RPMI7951 (cell line): ENCODE measurements around the gene ABCC4. TPM values are rescaled to one million over a fixed set of nuclear protein-coding genes. Genes with fewer than 3 reads are reported as not detected.
A peak's percentile ranks its signal among the peaks of the same experiment; 100 is the strongest.
"Not testable (repeated sequence)": the region's sequence is repeated elsewhere in the genome, so short reads cannot be mapped to it uniquely, and the experiment has no call there.

Experiments used
- DNase-seq: peaks from one replicate; pipeline ENCODE4 v3.0.0-alpha.2; 2012; ENCODE audit warnings: low read depth
- total RNA-seq: library from RNA; depleted of rRNA; stranded (reverse); fragments of >200 nt; shearing (Covaris generic); gene quantifications from 2 replicates; pipeline ENCODE4 v1.2.3, GENCODE V29; 2014

ABCC4 gene
- total RNA-seq, 1 experiment from 2014 or later: 6.7 TPM

DNA sequence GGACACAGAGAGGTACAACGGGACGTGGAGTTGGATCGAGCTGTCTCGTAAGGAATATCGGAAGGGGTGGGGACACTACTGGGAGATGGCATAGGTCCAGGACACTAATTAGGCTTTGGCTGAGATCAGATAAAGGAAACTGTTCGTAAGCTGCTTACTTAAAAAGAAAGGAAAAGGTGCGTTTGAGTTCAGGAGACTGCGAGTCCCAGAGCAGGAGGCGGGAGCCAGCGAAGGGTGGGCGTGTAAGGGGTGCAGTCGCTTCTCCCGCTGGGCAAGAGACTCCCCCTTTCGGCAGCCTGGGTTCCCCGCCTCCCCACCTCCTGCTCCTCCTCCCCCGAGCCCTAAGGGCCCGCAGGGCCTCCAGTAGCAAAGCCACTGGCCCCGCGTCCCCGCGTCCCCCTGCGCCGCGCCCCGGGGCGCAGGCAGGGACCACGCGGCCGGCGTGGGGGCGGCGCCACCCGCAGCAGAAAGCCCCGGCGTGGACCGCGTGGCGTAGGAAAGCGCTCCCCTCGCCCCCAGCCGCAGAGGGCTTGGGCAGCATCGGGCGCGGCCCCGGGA is 547 bp downstream of the ABCC4 start:
- DNase-seq: peak; percentile 47

DNA sequence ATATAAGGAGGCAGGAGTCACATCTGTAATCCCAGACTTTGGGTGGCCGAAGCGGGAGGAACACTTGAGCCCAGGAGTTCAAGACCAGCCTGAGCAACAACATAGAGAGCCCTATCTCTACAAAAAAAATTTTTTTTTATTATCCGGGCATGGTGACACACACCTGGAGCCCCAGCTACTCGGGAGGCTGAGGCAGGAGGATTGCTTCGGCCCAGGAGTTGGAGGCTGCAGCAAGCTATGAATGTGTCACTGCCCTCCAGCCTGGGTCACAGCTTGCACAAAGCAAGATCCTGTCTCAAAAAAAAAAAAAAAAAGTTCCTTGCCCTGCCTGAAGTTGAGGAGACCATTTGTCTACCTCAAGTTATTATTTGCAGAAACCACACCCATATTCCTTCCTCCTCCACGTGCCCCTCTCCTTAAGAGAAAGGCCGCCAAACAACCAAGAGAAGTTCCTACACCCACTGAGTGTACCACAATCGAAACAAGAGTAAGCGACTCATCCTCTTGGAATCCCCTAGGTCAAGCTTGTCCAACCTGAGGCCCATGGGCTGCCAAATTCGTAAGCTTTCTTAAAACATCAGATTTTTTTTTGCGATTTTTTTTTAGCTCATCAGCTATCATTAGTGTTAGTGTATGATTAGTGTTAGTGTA is 2.2 kb downstream of the ABCC4 start:
- peak; percentile 66 for DNase-seq

DNA sequence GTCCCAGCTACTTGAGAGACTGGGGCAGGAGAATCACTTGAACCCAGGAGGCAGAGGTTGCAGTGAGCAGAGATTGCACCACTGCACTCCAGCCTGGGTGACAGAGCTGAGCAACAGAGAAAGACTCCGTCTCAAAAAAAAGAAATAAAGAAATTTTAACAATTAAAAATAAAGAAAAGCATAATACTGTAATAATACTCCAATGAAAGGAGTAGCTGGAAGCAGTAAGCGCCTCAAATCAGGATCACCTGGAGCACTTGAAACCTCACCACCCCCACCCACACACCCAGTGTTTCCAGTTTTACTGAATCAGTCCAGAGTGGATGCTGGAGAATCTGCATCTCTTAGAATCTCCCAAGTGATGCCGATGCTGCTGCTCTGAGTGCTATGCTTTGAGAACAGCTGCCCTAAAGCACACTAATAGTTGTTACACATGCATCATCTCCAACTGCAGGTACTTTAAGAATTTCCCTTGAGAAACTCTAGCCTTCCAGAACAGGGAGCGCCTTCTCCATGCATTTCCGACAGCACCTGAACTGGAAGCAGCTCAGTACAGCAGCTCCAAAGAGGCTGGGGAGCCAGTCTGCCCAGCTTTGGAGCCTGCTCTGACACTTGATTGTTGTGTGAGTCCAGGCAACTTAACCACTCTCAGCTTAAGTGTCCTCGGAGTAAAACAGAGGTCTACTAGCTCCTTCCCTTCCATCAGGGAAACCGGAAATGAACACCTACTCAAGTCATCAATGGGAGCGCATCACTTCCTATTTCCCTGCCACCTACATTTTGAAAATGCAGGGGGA is 2.9 kb downstream of the ABCC4 start:
- no peak for DNase-seq

DNA sequence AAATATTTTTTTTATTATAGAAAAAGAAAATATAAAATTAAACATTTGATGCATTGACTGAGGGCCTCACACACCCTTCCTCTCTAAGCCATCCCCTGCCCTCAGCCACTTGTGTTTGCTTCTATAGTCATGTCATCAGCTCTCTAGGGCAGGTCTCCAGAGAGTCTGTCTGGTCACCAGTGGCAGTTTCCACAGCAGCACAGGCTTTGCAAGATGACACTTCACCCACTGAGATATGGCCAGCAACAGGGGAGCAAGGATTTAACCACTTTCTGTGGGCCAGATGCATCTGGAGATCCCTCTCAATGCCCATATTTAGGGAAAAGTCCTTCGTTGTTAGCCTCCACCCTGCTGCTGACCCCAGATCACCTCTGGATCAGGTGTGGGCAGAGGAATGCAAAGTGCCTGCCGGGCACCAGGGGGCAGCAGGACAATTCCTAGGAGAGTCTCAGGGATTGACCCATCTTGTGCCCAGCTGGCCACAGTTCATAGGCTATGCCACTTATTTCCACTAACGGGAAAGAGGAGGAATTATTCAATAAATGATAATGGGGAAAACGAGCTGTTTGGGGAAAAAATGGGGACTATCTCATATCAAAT is 4.8 kb downstream of the ABCC4 start:
- DNase-seq: peak; percentile 34

DNA sequence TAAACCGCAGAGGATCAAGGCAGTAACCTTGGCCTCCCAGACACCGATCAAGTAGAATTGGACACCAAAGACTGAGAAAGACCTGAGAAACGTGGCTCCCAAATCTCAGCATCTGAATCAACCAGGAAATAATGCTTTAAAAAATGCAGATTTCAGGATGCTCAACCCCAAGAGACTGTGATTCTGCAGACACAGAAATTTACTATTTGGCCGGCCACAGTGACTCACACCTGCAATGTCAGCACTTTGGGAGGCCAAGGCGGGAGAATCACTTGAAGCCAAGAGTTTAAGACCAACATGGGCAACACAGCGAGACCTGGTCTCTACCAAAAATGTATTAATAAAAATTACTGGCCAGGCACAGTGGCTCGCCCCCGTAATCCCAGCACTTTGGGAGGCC is 6.2 kb downstream of the ABCC4 start:
- DNase-seq: no peak

DNA sequence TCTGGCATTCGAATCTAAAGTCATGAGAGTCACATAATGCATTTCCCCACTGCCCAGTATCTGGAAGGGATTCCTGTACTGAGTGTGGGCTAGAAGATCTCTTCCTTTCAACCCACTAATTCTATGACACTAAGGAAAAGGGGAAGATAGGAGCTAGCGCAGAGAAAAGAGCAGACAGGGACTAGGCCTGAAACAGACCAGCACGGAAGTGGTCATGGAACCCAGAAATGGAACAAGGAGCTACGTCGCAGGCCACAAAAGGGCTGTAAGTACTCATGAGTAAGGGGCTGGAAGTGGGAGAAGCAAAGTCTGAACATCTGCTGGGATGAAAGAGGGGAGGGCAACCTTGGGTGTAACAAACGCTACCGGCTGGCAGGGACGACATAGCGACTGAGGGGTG is 8.6 kb downstream of the ABCC4 start:
- no peak for DNase-seq

DNA sequence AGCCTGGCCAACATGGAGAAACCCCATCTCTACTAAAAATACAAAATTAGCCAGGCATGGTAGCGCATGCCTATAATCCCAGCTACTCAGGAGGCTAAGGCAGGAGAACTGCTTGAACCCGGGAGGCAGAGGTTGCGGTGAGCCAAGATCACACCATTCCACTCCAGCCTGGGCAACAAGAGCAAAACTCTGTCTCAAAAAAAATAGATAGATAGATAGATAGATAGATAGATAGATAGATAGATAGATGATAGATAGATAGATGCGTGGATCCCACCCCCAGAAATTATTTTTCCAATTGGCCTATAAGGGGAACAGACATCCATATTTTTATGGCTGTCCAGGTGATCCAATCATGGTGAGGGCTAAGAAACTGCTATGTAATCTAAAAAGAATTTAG is 11.3 kb downstream of the ABCC4 start:
- DNase-seq: not testable (repeated sequence)

DNA sequence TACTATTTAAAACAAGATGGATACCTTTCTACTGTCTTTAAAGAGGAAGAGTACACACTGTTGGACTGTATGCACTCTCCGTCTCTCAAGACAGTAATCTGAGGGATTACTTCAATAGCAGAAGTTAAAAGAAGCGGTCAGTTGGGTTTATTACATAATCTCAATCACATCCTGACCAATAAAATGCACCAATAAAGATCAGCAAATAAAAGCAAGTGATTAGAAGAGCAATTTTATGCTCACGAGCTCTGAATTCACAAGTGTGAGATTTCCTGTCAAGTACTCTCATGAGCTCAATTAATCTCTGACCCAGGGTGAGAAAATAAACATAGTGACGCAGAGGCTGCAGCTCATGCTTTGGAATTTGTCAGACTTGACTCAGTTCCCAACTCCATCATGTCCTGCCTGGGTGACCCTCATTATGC is 12.2 kb downstream of the ABCC4 start:
- no peak for DNase-seq

DNA sequence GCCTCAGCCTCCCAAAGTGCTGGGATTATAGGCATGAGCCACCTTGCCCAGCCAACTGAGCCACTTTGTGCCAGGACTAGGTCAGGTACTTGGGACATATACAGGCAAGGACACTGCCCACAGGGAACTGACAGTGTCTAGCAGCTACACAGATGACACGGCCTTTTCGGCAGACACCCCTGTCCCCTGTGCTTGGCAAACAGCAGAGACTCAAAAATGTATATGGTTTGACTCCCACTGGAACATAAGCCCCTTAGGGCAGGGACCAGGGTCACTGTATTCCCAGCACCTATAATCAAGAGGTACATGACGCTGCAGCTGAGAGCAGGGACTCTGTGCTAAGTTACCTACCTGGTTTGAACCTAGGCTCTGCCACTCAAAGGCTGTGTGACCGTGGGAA is 16.8 kb downstream of the ABCC4 start:
- DNase-seq: no peak

DNA sequence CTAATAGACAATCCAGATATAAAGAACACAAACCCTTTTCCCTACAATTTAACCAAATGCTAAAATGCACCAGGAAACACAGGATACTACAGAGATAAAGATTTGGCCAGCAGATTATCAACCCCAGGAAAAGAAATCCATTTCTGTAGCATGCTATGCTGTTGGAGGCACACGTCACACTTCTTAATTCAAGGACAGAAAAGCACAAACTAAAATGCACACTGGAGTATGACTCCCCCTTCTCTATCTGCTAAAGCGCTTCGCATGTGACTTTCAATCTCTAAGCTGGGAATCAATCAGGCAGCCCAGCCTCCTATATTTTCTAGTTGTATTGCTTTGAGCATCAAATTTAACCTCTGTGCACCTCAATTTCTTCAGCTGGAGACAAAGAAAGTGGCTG is 22.2 kb downstream of the ABCC4 start:
- no peak for DNase-seq

DNA sequence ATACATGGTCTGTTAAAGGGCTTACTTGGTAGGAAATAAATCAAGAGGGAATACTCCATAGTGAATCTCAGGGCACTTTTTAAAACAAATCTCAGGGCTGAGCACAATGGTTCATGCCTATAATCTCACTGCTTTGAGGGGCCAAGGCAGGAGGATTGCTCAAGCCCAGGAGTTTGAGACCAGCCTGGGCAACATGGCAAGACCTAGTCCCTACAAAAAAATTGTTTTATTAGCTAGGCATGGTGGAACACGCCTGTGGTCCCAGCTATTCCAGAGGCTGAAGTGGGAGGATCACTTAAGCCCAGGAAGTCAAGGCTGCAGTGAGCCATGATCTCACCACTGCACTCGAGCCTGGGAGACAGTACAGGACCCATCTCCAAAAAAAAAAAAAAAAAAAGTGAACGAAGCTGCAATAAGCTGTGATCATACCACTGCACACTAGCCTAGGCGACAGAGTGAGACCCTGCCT is 25.2 kb downstream of the ABCC4 start:
- DNase-seq: no peak

DNA sequence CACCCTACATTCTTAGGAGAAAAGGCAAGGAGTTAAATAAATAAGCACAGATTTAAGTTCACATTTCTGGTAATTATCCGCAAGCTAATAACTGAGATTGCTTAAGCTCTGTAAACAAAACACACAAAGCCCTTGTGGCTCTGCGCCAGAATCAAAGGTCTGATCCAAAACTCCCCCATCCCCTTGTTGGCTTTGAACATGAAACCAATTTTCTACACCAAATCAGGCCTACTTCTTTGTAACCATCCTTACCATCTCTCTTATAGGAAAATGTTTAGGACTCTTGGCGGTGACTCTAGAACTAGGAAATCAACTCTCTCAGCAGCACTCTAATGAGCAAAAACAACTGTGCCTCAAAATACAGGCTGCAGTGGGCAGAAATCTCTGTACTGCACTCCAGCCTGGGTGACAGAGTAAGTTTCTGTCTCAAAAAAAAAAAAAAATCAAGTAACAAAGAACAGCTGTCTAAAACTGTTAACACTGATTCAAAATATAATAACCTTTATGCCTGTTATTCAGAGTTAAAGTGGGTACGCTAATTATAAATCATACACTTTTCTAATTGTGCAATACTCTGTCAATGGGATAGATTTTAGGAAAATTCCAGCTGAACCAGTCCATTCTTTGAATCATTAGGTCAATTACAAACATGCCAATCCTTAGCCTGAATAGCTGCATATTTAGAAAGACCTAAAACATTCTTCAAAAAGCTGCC is 25.8 kb downstream of the ABCC4 start:
- DNase-seq: no peak

DNA sequence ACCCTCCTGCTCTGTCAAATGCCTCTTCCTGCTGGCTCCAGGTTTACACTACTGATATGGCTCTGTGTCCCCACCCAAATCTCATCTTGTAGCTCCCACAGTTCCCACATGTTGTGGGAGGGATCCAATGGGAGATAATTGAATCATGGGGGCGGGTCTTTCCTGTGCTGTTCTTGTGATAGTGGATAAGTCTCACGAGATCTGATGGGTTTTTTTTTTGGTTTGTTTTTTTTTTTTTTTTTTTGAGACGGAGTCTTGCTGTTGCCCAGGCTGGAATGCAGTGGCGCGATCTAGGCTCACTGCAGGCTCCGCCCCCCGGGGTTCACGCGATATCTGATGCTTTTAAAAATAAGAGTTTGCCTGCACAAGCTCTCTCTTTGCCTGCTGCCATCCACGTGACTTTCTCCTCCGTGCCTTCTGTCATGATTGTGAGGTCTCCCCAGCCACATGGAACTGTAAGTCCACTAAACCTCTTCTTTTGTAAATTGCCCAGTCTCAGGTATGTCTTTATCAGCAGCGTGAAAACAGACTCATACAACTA is 27.6 kb downstream of the ABCC4 start:
- not testable (repeated sequence) for DNase-seq

DNA sequence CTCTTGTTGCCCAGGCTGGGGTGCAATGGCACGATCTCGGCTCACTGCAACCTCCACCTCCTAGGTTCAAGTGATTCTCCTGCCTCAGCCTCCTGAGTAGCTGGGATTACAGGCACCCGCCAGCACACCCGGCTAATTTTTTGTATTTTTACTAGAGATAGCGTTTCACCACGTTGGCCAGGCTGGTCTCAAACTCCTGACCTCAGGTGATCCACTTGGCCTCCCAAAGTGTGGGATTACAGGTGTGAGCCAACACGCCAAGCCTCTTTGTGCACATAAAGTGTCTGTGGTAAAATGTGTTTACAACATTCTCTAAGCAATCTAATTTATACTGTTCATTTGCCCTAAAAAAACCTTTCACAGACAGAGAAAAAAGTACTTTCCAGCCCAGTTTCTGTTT is 29.2 kb downstream of the ABCC4 start:
- not testable (repeated sequence) for DNase-seq

DNA sequence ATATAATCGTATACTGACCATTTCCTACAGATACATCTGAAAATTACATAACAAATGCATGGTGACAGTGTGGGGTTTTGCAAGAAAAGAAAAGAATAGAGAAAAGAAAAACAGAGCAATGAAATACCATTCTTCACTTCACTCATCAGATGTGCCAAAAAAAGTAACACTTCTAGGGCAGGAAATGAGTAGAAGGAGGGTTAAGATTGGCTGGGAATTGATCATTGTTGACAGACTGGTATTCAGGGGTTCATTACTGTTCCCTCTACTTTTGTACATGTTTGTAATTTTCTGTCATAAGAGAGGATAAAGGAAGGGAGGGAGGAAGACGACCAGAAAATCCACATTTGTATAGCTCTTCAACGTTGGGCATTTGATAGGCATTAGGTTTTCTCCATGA is 31.5 kb downstream of the ABCC4 start:
- no peak for DNase-seq

DNA sequence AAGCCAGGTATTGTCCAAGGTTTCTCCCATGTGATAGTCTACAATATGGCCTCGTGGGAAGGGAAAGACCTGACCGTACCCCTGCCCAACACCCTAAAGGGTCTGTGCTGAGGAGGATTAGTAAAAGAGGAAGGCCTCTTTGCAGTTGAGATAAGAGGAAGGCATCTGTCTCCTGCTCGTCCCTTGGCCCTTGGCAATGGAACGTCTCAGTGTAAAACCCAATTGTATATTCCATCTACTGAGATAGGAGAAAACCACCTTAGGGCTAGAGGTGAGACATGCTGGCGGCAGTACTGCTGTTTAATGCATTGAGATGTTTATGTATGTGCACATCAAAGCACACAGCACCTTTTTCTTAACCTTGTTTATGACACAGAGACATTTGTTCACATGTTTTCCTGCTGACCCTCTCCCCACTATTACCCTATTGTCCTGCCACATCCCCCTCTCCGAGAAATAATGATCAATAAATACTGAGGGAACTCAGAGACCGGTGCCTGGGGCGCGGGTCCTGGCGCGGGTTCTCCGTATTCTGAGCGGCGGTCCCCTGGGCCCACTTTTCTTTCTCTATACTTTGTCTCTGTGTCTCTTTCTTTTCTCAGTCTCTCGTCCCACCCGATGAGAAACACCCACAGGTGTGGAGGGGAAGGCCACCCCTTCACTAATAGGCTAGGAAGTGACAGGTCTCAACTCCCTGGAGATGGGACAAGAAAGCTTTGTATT is 32.7 kb downstream of the ABCC4 start:
- not testable (repeated sequence) for DNase-seq

DNA sequence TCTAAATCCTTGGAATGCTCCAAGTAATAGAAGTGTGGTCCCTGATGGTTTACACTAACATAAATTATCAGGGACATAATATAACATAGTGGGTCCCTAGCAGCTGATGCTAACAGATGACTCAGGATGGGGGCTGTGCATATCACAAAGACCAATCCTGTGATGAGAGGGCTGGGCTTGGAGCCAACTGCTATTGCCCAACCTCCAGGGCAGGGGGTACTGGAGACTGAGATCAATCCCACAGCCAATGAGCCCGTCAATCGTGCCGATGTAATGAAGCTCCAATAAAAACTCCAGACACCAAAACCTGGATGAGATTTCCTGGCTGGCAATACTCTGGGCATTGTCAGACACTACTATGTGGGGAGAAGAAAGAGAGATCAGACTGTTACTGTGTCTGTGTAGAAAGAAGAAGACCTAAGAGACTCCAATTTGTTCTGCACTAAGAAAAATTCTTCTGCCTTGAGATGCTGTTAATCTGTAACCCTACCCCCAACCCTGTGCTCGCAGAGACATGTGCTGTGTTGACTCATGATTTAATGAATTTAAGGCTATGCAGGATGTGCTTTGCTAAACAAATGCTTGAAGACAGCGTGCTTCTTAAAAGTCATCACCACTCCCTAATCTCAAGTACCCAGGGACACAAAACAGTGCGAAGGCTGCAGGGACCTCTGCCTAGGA is 33.4 kb downstream of the ABCC4 start:
- peak; percentile 69 for DNase-seq

DNA sequence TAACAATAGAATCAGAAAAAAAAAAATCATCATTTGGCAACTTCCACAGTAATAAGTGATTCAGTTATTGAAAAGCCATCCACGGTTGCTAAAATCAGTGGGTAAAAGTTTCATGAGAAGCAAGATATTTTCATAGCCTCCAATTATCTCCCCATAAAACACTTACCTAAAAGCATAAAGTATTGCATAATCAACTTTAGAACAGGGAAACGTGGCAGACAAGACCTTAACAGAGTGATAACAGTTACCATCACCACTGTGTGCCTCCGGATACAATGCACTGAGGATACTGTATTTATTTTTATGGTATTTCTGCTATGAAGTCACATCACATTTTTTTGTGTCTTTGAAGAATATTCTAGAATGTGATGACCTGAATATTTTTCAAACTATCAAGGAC is 37.0 kb downstream of the ABCC4 start:
- DNase-seq: no peak

DNA sequence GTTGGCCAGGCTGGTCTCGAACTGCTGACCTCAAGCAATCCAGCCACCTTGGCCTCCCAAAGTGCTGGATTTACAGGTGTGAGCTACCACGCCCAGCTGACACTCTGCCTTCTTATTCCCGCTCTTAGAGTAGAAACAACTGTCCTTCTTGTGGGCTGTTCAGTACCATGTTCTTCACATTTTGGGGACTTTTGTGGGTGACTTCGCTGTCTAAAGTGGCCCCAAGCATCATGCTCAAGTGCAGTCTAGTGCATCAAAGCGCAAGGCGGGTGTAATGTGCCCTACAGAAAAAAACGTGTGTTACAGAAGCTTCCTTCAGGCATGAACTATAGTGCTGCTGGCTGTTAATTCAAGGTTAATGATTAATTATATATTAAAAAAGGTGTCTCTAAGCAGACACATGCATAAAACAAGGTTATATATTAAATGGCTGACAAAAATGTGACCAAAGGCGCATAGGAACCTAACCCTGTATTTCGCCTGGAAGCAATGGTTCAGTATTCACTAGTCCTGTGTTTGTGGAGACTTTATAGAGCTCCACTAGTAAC is 38.3 kb downstream of the ABCC4 start:
- DNase-seq: no peak

DNA sequence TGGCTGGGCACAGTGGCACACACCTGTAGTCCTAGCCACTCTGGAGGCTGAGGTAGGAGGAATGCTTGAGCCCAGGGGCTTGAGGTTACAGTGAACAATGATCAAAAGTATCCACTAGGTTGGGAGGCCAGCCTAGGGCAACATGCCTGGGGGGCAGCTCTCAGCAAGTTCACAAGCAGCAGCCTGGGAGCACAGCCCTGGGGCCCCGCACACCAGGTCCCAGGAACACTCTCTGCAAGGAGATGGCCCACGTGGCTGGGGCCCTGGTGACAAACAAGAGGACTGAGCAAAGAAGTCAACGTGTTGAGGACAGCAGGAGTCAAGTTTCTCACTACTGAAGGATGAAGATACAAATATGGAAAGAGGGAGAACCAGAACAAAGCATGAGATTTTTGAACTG is 39.3 kb downstream of the ABCC4 start:
- DNase-seq: no peak
